Measurements from ENCODE around the gene ZNRF4. TPM values are rescaled to one million over a fixed set of nuclear protein-coding genes. Genes with fewer than 3 reads are reported as not detected.

ZNRF4 gene
- total and polyA plus RNA-seq, 10 of the 15 experiments (the other 5 are each of a cell fraction or from before 2014, with no cell fraction given) = not detected

DNA sequence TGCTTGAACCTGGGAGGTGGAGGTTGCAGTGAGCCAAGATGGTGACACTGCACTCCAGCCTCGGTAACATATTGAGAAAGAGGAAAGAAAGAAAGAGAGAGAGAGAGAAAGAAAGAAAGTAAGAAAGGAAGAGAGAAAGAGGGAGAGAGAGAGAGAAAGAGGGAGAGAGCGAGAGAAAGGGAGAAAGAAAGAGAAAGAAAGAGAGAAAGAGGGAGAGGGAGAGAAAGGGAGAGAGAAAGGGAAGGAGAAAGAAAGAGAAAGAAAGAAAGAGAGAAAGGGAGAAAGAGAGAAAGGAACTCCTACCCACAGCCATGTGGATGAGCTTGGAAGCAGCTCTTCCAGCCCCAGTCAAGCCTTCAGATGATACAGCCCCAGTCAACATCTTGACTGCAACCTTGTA is 46.7 kb downstream of the ZNRF4 start:
- no peak for DNase-seq (ENCODE audit: low read depth, low spot score)
- Histone ChIP-seq H3K4me1 (ENCODE audit: control insufficient read depth, insufficient read depth, low read length) (no peaks in the 10 kb centered on the region), H3K36me3 (ENCODE audit: control insufficient read depth in 2 of 2, insufficient read depth in 2 of 2, low read length in 1 of 2) (no peaks in the 10 kb centered on the region), H3K27ac (ENCODE audit: control insufficient read depth, insufficient read depth) (no peak overlapping the region), H3K4me3 (no peak overlapping the region), H3K4me2 (ENCODE audit: control insufficient read depth, insufficient read depth) (no peak overlapping the region), H2AFZ (ENCODE audit: control insufficient read depth, low read depth, low read length) (no peak overlapping the region), H3K27me3 (replicated peaks in 1 of 2; ENCODE audit: control insufficient read depth in 2 of 2, insufficient read depth in 2 of 2, low read length in 1 of 2) (no peaks in the 10 kb centered on the region; a peak in 1 of 4 replicates), H4K20me1 (ENCODE audit: control insufficient read depth, insufficient read depth) (no peaks in the 10 kb centered on the region), H3K79me2 (ENCODE audit: control insufficient read depth, insufficient read depth, low read length) (no peaks in the 10 kb centered on the region), H3K9me3 (replicated peaks; ENCODE audit: control insufficient read depth, insufficient read depth, low read length) (peaks cover 3% of the 10 kb centered on the region; the same call in 1 of the 3 replicates), H3K9ac (ENCODE audit: control insufficient read depth, insufficient read depth, low read length) (no peak overlapping the region)
- SMC1A ChIA-PET (ENCODE audit: uncharacterized antibody, unreplicated experiment) = no interaction called here
- 18% methylated on average over 2 of the region's 2 CpGs for WGBS (ENCODE audit: insufficient coverage, insufficient replicate concordance, low lambda C conversion rate, missing lambda C conversion rate)
- RAD21 ChIA-PET (ENCODE audit: unreplicated experiment) = no interaction called here
- in situ Hi-C loops (cut with MboI) = no loop called here
- POLR2A ChIA-PET = no interaction called here
- ATAC-seq = no peak
- intact Hi-C loops (cut with micrococcal nuclease; ENCODE audit: unreplicated experiment) = no loop called here
- no TSS peak for BruUV-seq (replicated peaks)
- TF ChIP-seq EZH2 (IDR thresholded peaks at IDR 0.05; ENCODE audit: borderline replicate concordance, control insufficient read depth, low read depth, low read length) (no peak), ZNF384 (IDR thresholded peaks at IDR 0.05; ENCODE audit: borderline replicate concordance, low read depth, low read length) (no peak)
- no peak for FAIRE-seq
- CTCF ChIA-PET = no interaction called here

DNA sequence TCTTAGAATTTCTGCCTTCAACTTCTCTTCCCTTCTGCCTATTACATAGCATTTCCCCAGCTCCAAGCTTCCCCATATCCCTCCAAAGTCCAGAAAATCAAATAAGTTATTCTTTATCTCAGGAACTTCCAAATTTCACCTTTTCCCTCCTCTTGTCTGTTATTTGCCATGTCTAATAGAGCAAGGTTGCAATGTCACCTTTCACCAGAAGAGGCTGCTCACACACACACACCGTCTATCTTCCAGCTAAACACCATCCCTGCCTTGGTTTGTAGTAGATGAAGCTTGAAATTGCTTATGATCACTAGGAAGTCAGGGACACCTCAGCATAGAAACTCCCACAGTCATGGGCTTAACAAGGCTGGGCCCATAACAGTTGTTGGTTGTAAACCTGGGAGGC is 48.4 kb downstream of the ZNRF4 start:
- ChIA-PET CTCF (no interaction called here), SMC1A (ENCODE audit: uncharacterized antibody, unreplicated experiment) (interaction anchor here (1.4 kb wide), 1 partner anchor 35 kb away, joined by 3 read pairs; no protein-coding TSS in a partner anchor), POLR2A (interaction anchor here (0.5 kb wide), 1 partner anchor 17 kb away, joined by 3 read pairs; no protein-coding TSS in a partner anchor), RAD21 (ENCODE audit: unreplicated experiment) (no interaction called here)
- FAIRE-seq (no peak), DNase-seq (ENCODE audit: low read depth, low spot score) (no peak), ATAC-seq (no peak)
- Histone ChIP-seq H3K79me2 (ENCODE audit: control insufficient read depth, insufficient read depth, low read length) (no peaks in the 10 kb centered on the region), H3K9ac (ENCODE audit: control insufficient read depth, insufficient read depth, low read length) (no peak overlapping the region), H3K36me3 (ENCODE audit: control insufficient read depth in 2 of 2, insufficient read depth in 2 of 2, low read length in 1 of 2) (no peaks in the 10 kb centered on the region), H3K27me3 (replicated peaks in 1 of 2; ENCODE audit: control insufficient read depth in 2 of 2, insufficient read depth in 2 of 2, low read length in 1 of 2) (no peaks in the 10 kb centered on the region), H3K9me3 (replicated peaks; ENCODE audit: control insufficient read depth, insufficient read depth, low read length) (peaks cover 3% of the 10 kb centered on the region; the same call in 1 of the 3 replicates), H3K4me1 (ENCODE audit: control insufficient read depth, insufficient read depth, low read length) (no peaks in the 10 kb centered on the region), H4K20me1 (ENCODE audit: control insufficient read depth, insufficient read depth) (no peaks in the 10 kb centered on the region), H3K4me2 (ENCODE audit: control insufficient read depth, insufficient read depth) (no peak overlapping the region), H3K27ac (ENCODE audit: control insufficient read depth, insufficient read depth) (no peak overlapping the region), H2AFZ (ENCODE audit: control insufficient read depth, low read depth, low read length) (no peak overlapping the region), H3K4me3 (no peak overlapping the region)
- TF ChIP-seq, protein P1, sequence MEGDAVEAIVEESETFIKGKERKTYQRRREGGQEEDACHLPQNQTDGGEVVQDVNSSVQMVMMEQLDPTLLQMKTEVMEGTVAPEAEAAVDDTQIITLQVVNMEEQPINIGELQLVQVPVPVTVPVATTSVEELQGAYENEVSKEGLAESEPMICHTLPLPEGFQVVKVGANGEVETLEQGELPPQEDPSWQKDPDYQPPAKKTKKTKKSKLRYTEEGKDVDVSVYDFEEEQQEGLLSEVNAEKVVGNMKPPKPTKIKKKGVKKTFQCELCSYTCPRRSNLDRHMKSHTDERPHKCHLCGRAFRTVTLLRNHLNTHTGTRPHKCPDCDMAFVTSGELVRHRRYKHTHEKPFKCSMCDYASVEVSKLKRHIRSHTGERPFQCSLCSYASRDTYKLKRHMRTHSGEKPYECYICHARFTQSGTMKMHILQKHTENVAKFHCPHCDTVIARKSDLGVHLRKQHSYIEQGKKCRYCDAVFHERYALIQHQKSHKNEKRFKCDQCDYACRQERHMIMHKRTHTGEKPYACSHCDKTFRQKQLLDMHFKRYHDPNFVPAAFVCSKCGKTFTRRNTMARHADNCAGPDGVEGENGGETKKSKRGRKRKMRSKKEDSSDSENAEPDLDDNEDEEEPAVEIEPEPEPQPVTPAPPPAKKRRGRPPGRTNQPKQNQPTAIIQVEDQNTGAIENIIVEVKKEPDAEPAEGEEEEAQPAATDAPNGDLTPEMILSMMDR (IDR thresholded peaks at IDR 0.05 in 2 of 3, conservative IDR thresholded peaks at IDR 0.05 in 1 of 3; ENCODE audit: control insufficient read depth in 2 of 3, extremely low read depth in 1 of 3, insufficient read depth in 1 of 3, low read depth in 3 of 3, low read length in 3 of 3) = peak in 1 of 3 experiments; percentile 32; a peak in 2 of 6 replicates
- TF ChIP-seq CREM (IDR thresholded peaks at IDR 0.05; ENCODE audit: low read depth) = no peak
- in situ Hi-C loops (cut with MboI) (no loop called here), intact Hi-C loops (cut with micrococcal nuclease; ENCODE audit: unreplicated experiment) (no loop called here)
- BruUV-seq (replicated peaks) = no TSS peak
- 0% methylated on average over 1 of the region's 1 CpG for WGBS (ENCODE audit: insufficient coverage, insufficient replicate concordance, low lambda C conversion rate, missing lambda C conversion rate)

Data from GM12878 (cell line).